ENCODE results near the gene CFAP299. TPM values are rescaled to one million over a fixed set of nuclear protein-coding genes. Genes with fewer than 3 reads are reported as not detected.

CFAP299 gene
- total and polyA plus RNA-seq, 2 of the 8 experiments (the other 6 are each of a cell fraction or from before 2014, with no cell fraction given): not detected

DNA sequence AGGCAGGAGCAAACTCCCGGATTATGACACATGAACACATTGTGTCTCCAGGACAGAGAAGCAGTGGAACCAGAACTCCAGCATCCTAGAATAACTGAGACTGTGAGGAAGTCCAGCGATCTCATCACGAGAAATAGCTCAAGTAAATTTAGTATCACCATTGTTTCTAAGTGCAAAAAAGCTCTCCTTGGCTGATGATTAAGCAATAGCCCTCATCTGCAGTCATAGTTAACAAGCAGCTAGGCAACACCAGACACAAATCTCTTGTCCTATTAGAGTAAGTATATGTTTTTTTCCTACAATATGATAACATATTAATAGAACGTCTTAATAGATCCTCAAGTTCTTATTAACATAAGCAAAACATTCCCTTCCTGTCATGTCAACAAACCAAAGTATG is 2.4 kb upstream of the CFAP299 start:
- ChIA-PET CTCF (ENCODE audit: partially characterized antibody) (interaction anchor here (0.6 to 5.3 kb wide), 4 partner anchors 68 to 1316 kb away, joined by 3 to 37 read pairs (median 5); partner anchors contain the start of gene FGF5), POLR2A (ENCODE audit: partially characterized antibody) (no interaction called here)
- Histone ChIP-seq H3K79me1 (ENCODE audit: low read depth, low read length) (no peaks in the 10 kb centered on the region), H3K79me2 (ENCODE audit: control insufficient read depth in 1 of 2, insufficient read depth in 2 of 2, low read length in 2 of 2) (no peaks in the 10 kb centered on the region), H2BK120ac (replicated peaks; ENCODE audit: low read depth, low read length) (no peak overlapping the region), H3K14ac (ENCODE audit: insufficient read length) (no peak overlapping the region), H3K4me3 (ENCODE audit: extremely low read depth in 1 of 4, insufficient read depth in 2 of 4, low read depth in 3 of 4, low read length in 4 of 4) (no peak overlapping the region), H3K18ac (ENCODE audit: extremely low read depth, low read length) (no peak overlapping the region), H3K4me1 (replicated peaks in 1 of 4; ENCODE audit: control insufficient read depth in 3 of 4, insufficient read depth in 4 of 4, low read length in 3 of 4) (no peaks in the 10 kb centered on the region; a peak in 1 of 7 replicates), H3K4ac (replicated peaks; ENCODE audit: insufficient read length, low read depth, low read length) (no peak overlapping the region), H4K8ac (ENCODE audit: extremely low read depth, insufficient read depth, low read length) (no peak overlapping the region), H2BK12ac (ENCODE audit: low read depth, low read length) (no peak overlapping the region), H3K36me3 (ENCODE audit: control insufficient read depth in 2 of 4, insufficient read depth in 4 of 4, low read length in 3 of 4) (no peaks in the 10 kb centered on the region), H2BK20ac (ENCODE audit: low read length) (no peak overlapping the region), H3K9me3 (ENCODE audit: insufficient read depth in 2 of 2, low read depth in 1 of 2, low read length in 1 of 2) (no peaks in the 10 kb centered on the region), H2AFZ (ENCODE audit: low read length) (no peak overlapping the region), H3K23ac (ENCODE audit: insufficient read length) (no peak overlapping the region), H3K23me2 (ENCODE audit: low read depth, low read length) (peaks cover 2% of the 10 kb centered on the region; the same call in 1 of the 2 replicates), H4K20me1 (replicated peaks in 1 of 2; ENCODE audit: control insufficient read depth in 1 of 2, insufficient read depth in 2 of 2, low read length in 2 of 2) (no peaks in the 10 kb centered on the region), H3K9ac (replicated peaks in 1 of 4; ENCODE audit: extremely low read depth in 1 of 4, low read depth in 3 of 4, low read length in 3 of 4) (no peak overlapping the region), H2BK5ac (ENCODE audit: low read depth, low read length) (no peak overlapping the region), H2BK15ac (ENCODE audit: low read length) (no peak overlapping the region), H3K4me2 (ENCODE audit: insufficient read depth in 1 of 2, low read depth in 2 of 2, low read length in 2 of 2) (no peak overlapping the region), H4K91ac (replicated peaks; ENCODE audit: insufficient read length, low read length) (no peak overlapping the region), H3K27me3 (replicated peaks in 1 of 4; ENCODE audit: control insufficient read depth in 3 of 4, extremely low read depth in 1 of 4, insufficient read depth in 3 of 4, low read length in 3 of 4) (peaks cover 0 to 11% (median 9%) of the 10 kb centered on the region in 4 experiments; a peak in 6 of 7 replicates), H2AK5ac (ENCODE audit: low read depth, low read length) (no peak overlapping the region), H3K56ac (replicated peaks; ENCODE audit: insufficient read length, low read depth, low read length) (no peak overlapping the region), H3K27ac (ENCODE audit: low read depth, low read length) (no peak overlapping the region), H4K5ac (ENCODE audit: insufficient read length, low read depth, low read length) (no peak overlapping the region)
- no peak for TF ChIP-seq SP4 (IDR thresholded peaks at IDR 0.05; ENCODE audit: low read length)
- no peak for TF ChIP-seq JUN (IDR thresholded peaks at IDR 0.05; ENCODE audit: low read depth, low read length)
- TF ChIP-seq CREB1 (IDR thresholded peaks at IDR 0.05): no peak
- no peak for TF ChIP-seq EGR1 (IDR thresholded peaks at IDR 0.05; ENCODE audit: borderline replicate concordance, low read depth, low read length)
- TF ChIP-seq POLR2A (IDR thresholded peaks at IDR 0.05; ENCODE audit: control extremely low read depth in 1 of 2, low read depth in 2 of 2, low read length in 2 of 2): no peak
- TF ChIP-seq CEBPB (IDR thresholded peaks at IDR 0.05; ENCODE audit: low read depth, low read length): no peak
- DNase-seq (ENCODE audit: low read depth in 1 of 2, low spot score in 2 of 2): no peak
- 78% methylated on average over 4 of the region's 4 CpGs; no CpG with 5 or more reads in 1 of the 2 experiments for WGBS, 2 experiments (ENCODE audit: extremely low coverage in 1 of 2, insufficient coverage in 1 of 2, insufficient read length in 1 of 2, insufficient replicate concordance in 2 of 2, low coverage in 1 of 2, low lambda C conversion rate in 2 of 2, missing lambda C conversion rate in 1 of 2)
- no peak for FAIRE-seq
